NCI-H524 (cell line): ENCODE data around the gene USP32.

Experiments used
- DNase-seq, 2 experiments: peaks; one replicate each; lab custom pipeline; 2025; lab: John Stamatoyannopoulos, UW

Gene USP32

GRCh38 chr17:60154616-60155426, 237.1 kb downstream of the USP32 start:
- DNase-seq, result no peak

GRCh38 chr17:60153606-60154390, 238.1 kb downstream of the USP32 start:
- DNase-seq, result peak; percentile 63 to 79

- peak in 1 of 2 experiments; percentile 35 for DNase-seq
These were observed 240.6 kb downstream of the USP32 start for GRCh38 chr17:60151355-60151754.

- peak; percentile 46 to 68 for DNase-seq
These were observed 242.0 kb downstream of the USP32 start, which contains the start of gene CA4 for GRCh38 chr17:60149691-60150582. CA4 (plus strand) TSS chr17:60149973; CDS start chr17:60150035, 62 bp downstream.

GRCh38 chr17:60148373-60148772, 243.6 kb downstream of the USP32 start:
- DNase-seq, result no peak

DNA sequence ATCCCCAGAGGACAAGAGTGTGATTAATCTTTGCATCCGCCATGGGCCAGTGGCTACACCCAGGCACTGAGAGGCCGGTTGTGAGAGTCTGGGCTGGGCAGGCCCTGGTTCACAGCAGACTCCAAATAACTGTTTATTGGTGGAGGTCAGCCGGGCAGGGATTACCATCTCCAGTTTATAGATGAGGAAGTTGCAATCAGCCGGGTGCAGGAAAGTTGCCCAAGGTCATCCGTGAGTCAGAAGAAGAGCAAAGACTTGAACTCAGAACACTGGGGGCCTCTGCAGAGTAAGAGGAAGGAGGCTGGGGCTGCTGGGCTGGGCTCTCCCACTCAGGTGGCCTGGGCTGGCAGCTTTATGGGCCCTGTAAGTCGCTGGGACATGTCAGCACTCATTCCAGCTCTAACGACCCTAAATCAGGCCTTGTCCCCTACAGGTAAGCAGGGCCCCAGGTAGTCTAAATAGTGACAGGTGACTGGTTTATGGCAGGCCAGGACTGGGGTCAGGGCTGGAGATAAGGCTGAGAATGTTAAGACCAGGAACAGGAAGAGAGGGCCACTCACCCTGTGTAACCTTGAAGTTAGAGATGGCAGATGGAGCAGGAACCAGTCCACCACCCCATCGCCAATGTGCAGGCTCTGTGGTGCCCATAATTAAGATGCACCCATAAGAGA, 244.2 kb downstream of the USP32 start:
- no peak for DNase-seq

GRCh38 chr17:60146206-60146605, 245.7 kb downstream of the USP32 start:
- no peak for DNase-seq

GRCh38 chr17:60145006-60145935, 246.7 kb downstream of the USP32 start:
- DNase-seq, result peak in 1 of 2 experiments; percentile 63

DNA sequence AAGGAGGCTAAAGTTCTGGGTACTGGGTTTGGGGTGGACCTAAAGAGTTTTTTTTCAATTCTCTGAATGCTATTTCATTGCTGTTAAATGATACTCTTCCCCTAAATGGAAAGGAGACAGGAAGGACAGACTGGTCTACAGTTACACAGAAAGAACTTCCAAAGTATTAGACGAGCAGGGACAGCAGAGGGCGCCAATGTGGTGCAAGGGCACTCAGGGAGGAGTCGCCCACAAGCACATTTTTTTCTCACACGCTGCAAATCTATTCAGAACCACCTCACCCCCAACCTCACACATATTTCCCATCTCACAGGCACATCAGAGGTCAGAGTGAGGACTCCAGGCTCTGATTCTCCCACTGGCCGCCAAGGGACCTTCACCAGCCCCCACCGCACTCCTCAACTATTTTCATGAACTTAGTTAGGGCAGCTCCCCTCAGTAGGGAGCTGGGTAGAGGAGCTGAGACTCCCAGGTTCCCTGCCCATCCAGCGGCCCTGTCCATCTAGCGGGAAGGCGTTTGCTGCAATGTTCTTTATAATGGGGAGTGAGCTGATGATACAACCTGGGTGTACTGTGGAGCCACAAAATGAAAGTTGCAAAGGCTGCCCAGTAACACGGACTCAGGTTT, 248.9 kb downstream of the USP32 start:
- DNase-seq, result peak; percentile 72 to 87

- peak in 1 of 2 experiments; percentile 54 for DNase-seq
These were observed 250.6 kb downstream of the USP32 start for GRCh38 chr17:60141111-60142018.

DNA sequence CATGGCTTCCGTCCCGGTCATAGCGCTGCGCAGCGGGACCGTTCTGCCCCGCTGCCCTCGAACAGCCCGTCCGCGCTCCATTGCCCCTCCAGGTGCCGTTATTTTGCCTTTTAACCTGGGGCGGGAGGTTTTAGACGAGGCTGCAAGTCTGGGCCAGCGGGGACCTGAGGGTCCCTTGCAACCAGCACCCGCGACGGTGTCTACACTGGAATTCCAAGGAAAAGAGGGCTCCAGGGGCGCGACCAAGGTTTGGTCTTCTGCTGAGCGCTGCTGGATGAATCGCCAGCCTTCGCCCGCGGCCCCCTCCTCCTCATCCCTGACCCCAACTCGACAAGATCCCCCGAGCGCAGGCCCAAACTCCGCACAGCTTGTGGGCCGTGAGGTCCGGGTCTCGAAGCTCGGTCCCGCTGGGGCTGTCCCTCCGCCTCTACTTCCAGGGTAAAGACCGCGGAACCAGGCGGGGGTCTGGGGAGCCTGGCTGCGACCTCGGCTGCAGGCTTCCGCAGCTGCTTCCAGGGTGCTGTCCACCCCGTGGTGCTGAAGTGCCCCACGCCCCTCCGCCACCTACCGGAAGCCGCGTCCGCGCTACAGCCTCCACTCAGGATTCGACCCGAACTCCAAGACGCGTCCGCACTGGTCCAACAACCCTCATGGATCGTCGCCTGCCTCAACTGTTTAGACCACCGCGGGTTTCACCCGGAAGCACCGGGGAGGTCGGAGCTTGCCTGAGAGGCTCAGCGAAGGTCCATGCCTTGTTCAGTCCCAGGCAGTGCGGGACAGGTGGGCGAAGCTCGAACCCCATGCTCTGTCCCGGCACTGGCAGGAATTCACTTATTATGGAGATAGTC, 252.3 kb downstream of the USP32 start:
- no peak for DNase-seq

DNA sequence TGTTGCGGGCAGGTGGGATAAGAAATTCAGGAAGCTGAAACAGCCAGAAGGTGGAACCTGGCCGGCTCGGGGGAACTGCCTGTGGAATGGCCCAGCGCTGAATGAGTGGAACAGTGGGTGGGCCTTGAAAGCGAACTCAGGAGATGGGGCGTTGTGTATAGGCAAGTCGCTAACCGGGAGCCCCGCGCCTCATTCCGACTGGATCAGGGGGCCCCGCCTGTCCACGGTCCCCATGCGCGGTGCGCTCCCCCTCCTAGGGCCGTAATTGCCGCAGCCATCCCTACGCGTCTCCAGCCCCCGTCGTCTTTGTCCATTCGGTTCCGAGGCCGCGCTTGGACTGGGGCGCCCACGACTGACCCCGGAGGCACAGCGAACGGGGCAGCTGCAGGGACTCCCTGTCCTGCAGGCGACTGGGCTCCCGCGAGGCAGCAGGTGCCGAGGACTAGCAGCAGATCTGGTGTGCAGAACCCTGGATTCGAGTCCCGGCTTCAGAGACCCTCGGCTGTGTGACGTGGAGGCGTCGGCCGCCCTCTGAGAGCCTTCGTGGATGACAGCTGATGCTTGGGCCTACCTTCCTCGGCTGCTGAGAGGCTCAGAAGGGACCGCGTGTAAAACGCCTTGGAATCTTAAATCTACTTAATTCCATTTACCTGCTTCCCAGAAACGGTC, 253.0 kb downstream of the USP32 start:
- DNase-seq, result no peak

- DNase-seq, result no peak
These were observed 254.2 kb downstream of the USP32 start for GRCh38 chr17:60137731-60138130.

DNA sequence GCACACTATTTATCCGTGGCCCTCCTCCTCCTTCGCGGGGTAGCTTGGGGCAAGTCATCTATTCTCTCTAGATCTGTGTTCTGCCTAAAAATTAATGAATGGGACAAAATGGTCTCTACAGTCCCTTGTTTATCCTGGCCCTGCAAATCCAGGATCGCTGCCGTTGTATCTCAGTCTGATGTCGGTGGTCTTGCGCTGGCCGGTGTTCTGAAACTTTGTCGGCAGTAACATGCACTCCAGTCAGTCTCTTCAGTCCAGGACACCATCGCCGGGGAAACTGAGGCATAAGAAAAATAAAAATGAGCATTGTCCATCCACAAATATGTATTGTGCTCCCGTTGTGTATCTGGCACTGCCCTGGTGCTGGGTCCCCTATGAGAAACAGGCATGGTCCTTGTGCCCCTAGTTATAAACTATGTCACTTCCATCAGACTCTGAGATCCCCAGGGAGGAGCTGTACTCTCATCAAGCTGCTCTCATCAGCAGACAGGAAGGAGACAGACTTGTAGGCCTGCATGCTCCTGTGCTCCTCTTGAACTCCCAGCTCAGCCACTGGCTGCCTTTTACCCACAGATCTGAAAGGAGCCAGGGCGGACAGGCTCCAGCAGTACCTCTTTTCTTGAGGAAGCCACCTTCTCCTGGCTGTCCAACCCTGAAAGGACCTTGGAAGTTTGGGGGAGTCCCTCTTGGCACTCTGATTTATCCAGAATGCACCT, 255.8 kb downstream of the USP32 start:
- no peak for DNase-seq

DNA sequence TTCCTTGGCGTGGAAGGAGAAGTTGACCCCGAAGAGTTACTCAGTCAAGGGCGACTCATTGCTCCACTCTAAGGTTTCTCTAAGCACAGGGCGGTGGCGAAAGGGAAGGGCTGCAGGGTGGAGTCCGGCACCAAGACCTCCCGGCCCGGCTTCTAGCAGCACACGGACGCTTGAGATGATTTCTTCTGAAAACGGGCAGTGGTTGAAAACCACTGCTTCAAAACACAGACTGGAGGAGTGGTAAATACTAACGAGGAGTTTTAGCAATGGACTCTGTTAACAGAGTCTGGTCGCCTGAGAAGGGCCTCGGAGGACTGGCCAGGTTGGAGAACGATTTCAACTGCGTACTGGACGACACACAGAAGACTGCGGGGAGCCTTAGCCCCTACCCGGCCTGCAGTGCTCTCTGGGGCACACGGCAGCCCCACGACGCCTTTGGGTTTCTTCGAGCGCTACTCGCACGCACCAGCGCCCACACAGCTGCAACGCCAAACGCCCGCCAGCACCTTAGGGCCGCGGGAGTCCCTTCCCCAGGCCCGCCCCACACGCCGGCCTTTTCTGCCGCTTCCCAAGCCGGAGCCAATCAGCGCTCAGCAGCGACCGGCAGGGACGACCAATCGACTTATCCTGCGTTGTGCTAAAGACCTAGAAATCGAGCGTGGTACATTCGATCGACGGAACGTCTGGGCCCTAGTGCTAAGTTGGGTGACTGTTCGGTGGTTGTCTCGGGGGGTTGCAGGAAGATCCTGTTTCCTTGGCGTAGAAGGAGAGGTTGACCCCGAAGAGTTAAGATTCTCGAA, 256.6 kb downstream of the USP32 start:
- DNase-seq, result peak; percentile 94 to 95
